NCI-H460 (cell line): ENCODE results near the gene SLC12A7. TPM values are rescaled to one million over a fixed set of nuclear protein-coding genes. Genes with fewer than 3 reads are reported as not detected.
"Not testable (repeated sequence)": the region's sequence is repeated elsewhere in the genome, so short reads cannot be mapped to it uniquely, and the experiment has no call there.

ENCODE experiments used
- DNase-seq: peaks from one replicate; pipeline ENCODE4 v3.0.0-alpha.2; 2016; ENCODE audit warnings: low read depth; ENCODE audit errors: extremely low read depth
- polyA plus RNA-seq: library from polyadenylated mRNA; depleted of rRNA; stranded (reverse); fragments of >200 nt; gene quantifications from 2 replicates; pipeline ENCODE4 v1.2.3, GENCODE V29; 2014; cell fraction: nucleus; rRNA removed
- total RNA-seq: library from RNA; depleted of rRNA; stranded (reverse); fragments of >200 nt; shearing (Covaris generic); gene quantifications from 2 replicates; pipeline ENCODE4 v1.2.3, GENCODE V29; 2014; rRNA removed

SLC12A7 gene
- total RNA-seq, result 7.2 and 9.0 TPM in 2 replicates
- polyA plus RNA-seq, result 23.0 and 23.3 TPM in 2 replicates

DNA sequence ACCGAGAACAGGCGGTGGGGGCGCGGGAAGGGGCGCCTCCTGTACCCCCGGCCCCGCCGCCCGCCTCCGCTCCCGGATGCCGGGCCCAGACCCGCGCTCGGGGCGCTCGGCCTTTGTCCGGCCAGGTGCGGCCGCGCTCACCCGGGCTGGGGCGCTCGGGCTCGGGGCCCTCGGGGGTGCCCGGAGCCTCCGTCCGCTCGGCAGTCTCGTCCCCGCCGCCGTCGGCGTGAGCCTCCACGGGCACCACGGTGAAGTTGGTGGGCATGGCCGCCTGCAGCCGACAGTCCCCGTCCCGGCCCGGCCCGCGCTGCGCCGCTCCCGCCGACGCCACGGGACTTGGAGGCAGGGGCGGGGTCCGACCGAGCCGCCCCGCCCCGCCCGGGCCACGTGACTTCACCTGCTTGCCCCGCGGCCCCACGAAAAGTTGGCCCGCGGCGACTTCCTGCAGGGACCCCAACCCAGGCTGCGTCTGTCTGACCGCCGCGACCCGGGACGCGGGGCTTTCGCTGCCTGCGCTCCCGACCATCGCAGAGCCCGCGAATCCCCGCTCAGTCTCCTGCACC lies at the start of gene SLC12A7:
SLC12A7 (minus strand) TSS at position 337 of the 563 bp plus-strand sequence; CDS start at position 265, 72 bp downstream.
- DNase-seq, result peak; percentile 18

DNA sequence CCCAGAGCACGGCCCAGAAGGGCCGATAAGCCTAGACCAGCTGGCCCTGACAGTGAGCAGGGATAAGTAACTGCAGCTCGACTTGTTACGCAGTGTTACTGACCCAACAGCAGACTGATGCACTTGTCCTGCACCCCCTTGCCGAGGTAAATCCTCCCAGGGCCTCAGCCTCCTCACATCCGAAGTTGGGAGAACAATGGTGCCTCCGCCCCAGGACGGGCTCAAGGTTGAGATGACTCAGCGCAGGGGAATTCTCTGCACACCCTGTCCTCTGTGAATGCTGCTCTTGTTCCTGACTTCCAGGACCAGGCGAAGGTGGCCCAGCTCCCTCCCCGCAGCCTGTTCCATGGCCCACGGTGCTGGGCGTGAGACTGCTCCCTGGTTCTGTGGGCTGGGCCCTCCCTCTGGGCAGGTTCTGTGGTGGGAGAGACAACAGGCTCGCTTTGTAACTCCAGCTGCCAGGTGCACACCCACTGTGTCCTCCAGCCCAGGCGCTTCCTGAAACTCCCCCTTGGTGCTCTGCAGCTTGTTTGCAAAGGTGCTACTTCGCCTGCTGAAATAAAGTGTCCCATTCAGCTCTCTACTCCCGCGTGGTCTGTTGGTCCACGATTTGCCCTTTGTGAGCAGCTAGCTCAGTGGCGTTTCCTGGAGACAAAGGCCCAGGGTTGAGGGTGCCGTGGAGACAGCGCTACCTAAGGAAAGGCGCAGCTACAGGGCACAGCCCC lies 49.4 kb upstream of the SLC12A7 start:
- no peak for DNase-seq

DNA sequence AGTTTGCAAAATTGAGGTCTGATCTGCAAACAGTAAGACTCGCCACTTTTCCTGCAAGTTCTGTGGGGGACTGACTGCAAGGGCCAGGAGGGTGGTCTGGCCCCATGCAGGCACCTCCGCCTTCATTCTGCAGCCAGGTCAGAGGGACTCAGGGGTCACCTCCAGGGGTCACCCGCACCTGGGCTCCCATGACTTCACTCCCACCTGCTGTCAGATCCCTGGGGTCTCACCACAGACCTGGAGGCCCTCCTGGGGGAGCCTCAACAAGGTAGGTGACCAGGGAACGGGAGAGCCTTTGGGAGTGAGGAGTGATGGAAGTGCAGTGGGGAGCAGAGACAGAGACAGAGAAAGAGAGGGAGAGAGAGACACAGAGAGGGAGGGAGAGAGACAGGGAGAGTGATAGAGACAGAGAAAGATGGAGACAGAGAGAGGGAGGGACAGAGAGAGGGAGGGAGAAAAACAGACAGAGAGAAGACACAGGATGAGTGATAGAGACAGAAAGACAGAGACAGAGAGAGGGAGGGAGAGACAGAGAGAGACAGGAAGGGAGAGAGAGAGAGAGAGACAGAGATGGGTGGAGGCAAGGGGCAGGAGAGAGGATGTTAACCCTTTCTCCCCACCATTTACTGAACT lies 48.0 kb upstream of the SLC12A7 start:
- DNase-seq, result no peak

DNA sequence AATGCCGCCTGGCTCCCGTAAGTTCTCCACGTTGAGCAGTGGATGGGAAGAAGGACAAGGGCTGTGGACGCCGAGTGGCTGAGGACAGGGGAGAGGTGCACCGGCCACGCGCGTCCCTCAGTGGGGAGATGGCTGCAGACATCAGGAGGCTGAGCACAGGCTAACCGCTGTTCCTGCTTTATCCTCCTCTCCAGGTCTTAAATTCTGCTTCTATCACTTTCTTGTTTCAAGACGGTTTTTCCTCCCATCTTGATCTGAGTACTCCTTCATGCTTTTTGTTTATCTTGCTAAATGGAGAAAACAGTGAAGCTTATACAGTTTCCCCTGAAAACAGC lies 47.4 kb upstream of the SLC12A7 start:
- no peak for DNase-seq

DNA sequence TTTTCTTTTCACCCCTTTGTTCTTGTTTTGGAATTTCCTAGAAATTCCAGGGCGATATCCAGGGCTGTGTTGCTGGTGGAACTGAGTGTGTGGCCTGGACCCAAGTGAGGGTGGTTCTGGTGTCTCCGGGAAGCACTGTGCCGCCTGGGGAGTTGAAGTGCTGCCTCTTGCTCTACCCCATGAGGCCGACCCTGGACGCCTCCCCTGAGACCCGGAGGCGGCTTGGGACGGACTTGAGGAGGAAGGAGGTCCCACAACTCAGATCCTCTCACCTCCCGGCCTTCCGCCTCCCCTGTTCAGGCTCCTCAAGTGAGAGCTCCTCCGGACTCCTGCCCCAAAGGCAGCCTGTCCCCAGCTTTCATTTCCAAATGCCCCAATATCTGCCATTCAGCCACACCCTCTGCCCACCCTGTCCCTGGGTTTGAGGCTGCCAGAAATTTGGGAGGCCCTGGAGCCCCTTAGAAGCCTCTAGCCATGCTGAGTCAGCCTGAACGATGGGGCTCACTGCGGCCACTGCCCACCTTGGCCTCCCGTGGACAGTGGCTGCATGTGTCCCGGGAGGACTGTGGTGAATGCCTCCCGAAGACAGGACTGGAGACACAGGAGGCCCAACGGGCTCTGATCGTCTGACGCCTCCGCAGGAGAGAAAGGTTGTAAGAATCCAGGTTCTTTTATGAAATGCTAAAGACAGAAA lies 46.9 kb upstream of the SLC12A7 start:
- DNase-seq, result no peak

DNA sequence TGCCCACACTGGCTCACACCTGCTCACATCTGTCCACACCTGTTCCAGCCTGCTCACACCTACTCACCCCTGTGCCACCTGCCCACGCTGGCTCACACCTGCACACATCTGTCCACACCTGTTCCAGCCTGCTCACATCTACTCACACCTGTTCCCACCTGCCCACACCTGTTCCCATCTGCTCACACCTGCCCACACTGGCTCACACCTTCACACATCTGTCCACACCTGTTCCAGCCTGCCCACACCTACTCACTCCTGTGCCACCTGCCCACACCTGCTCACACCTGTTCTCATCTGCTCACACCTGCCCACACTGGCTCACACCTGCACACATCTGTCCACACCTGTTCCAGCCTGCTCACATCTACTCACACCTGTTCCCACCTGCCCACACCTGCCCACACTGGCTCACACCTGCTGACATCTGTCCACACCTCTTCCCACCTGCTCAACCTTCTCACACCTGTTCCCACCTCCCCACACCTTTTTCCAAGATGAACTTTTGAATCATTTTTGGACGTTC lies 45.7 kb upstream of the SLC12A7 start:
- not testable (repeated sequence) for DNase-seq

DNA sequence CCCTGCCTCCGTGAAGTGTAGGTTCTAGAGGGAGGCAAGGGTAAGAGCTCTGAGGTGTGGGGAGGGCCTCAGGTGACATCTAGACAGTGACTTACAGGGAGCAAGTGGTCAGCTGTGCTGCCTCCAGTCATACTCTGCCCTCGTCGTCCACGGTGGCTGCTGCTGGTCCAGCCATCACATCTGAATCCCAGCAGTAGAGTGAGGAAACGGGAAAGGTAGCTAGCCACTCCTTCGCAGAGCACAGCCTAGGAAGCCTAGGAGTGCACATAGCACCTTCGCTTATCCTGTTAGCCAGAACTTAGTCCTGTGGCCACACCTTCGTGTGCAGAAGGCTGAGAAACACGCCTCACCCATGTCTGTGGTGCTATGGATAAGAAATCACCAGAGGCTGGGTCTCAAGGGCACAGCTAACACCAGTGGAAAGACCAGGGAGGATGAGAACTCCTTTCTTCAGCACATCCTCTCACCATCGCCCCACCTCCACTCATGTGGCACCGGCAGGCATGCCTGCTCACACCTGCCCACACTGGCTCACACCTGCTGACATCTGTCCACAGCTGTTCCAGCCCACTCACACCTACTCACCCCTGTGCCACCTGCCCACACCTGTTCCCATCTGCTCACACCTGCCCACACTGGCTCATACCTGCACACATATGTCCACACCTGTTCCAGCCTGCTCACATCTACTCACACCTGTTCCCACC lies 45.0 kb upstream of the SLC12A7 start:
- DNase-seq, result no peak

DNA sequence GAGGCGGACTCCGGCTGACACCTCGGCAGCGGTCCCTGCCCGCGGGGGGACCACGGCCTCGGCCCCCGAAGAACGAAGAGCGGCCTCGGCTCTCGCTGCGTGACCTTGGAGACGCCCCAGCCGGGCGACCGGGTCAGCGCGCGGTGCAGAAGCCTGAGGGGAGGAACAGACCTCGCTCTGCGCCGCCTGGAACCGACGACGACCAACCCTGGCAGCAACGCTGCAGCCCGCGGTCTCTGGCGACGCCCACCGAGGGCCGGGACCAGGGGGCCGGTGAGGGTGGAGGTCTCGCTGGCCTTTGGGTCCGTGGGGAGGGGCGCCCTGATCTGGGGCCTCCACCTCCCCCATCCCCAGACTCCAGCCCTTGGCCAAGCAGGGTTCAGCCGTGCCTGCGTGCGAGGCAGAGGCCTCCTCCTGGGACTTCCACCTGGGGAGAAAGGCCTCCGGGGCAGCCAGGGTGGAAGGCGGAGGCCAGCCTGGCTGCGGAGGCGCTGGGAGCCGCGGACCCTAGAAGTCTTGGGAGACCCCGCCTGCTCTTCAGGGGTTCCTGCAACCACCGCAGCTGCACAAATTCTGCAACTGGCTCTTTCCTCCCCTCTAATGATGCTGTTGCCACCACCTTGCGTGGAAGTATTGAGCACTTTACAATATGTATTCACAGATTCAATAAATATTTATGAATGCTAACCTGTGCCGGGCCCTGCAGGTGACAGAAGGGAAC lies 44.3 kb upstream of the SLC12A7 start:
- no peak for DNase-seq

DNA sequence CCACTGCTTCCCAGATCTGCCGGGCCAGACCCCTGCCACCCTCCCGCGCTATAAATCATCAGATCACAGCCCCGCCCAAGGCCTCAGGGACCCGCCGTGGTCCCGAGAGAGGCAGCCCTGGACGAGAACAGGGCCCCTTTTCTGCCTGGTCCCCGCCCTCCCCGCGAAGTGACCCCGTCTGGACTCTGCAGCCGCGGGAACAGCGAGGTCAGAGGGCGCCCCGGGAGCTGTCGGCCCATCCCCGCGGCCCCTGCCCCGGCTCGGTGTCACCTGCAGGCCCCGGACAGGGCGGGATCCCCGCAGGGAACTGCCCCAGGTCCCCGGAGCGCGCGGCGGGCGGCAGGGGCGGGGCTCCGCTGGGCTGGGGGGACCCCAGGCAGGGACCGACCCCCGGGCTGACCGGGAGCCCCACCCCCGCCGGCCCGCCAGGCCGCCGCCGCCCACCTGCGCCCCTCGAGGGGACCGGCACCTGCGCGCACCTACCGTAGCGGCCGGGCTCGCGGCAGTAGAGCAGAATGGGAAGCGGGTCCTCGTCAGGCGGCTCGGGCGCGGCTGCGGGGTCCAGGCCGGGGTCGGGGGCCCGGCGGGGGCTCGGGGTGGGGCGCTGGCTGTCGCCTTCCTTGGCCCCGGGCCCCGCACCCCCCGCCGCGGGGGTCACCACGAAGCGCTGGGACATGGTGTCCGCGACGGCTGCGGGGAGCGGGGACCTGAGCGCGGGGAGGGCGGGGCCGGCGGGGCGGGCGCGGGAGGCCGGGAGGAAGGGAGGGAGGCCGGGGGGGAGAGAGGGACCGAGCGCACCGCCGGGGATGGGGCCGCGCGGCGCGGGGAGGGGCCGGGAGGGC lies 43.5 kb upstream of the SLC12A7 start:
- no peak for DNase-seq

DNA sequence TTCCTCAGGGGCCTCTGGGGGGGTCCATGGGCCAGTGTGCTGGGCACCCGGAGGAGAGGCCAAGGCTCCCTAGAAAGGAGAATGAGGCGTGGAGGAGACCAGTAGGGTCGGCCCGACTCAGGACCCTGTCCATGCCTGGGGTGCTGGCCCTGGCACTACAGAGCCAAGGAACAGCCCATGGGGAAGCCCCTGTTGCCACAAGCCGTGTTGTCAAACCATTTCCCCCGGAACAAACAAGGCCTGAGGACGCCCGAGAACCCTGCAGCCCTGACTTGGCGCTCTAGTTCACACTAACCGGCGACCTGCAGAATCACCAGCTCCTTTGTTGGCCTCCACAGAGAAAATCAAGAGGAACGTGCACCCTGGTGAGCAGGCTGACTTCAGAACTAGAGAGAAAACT lies 41.6 kb upstream of the SLC12A7 start:
- DNase-seq, result no peak

DNA sequence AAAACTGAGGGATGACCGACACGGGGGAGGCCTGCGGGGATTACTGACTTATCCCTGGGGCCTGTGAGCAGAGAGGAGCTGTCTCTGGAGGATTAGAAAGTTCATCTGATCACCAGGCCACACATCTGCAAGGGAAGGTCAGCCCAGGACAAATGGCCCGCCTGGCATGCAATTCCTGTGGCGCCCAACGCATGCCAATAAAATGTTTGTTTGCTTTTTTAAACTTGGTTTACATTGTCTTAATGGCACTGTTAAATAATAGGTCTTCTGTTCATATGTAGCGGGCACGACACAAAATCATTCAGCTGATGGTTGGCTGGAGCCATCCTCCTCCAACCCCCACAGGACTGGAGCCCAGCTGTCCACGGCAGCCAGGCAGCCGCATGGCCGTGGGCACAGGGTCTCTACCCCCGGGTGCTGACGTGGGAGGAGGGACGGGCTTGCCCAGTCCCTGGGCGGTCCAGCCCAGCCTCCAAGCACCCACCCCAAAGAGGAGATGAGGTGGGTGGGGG lies 41.0 kb upstream of the SLC12A7 start:
- DNase-seq, result no peak

DNA sequence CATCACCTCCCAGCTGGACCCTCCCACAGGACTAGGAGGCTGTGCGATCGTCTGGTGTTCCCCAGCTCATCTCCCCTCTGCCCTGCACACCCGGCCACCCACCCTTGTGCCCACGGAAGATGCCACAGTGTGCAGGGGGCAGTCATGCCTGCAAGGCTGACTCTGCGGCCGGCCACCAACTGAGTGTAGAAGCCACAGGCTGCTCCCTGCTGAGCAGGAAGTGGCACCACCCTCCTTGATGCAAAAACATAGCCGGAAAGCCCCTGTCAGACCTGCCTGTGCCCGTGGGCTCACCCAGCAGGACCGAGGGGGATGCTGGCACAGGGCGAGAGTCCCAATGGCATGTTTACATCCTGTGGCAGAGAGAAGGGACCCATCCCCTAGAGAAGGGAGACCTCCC lies 40.3 kb upstream of the SLC12A7 start:
- DNase-seq, result no peak

DNA sequence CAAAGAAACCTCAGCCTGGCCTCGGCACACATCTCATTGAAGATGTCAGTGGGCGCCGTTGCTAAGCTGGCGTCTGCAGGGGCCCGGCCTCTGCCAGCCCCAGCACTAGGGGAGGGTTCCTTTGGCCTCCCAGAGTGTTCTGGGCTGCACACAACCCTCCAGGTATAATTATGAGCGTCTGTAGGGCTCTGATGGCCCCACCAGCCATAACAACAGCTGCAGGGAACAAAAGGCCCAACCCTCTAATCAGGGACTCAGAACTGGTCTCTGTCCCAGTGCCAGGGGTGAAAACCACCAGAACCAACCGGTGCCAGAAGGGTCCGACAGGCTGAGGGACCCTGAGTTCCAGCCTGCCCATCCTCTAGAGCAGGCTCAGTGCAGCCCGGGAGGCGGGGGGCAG lies 39.5 kb upstream of the SLC12A7 start:
- DNase-seq, result no peak

DNA sequence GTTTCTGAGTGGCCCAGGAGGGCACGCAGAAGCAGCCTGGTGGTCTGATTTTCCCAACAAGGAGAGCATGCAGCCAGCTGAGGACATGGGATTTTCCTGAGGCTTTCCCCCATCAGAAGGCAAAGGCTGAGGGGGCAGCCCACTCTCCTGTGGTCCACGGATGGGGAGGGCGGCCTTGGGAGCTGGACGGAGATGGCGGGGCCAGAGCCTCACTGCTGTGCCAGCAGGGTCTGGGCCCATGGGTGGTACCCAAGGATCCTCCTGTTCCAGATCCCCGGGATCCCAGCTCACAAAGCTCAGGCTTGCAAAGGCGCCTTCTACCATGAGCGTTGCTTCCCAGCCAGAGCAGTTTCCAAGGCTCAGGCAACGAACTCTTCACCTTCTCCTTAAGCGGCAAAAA lies 39.0 kb upstream of the SLC12A7 start:
- DNase-seq, result no peak

DNA sequence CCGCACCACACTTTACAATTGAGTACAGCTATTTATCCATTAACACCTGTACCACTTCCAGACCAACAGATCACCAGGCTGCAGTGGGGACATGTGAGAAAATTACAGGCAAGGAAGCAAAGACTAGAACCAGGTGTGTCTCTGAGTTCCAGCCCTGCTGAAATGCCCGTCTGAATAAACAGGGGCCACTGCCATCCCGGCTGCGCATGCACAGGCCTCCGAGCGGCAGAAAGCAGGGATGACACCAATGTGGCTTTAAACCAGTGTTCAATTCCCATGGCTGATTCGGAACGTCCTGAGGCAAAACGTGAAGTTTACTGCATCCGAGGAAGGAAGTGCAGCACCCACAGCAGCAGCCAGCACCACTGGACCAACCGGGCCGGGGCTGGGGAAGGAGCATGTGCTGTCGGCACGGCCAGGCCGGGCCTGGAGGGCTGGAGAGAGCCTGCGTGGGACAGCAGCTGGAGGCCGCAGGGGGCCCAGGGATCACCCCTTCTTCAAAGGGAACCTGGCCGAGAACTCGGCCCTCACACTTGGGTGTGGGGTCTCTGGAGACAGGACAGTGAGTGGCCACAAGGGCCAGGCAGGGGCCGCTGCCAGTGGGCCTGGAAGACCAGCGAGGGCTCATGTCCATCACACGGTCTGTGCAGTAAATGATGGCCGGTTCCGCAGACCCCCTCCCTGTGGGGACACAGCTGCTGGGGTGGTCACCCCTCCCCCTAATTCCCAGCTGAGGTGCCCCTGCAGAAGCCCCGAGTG lies 33.0 kb upstream of the SLC12A7 start:
- no peak for DNase-seq

DNA sequence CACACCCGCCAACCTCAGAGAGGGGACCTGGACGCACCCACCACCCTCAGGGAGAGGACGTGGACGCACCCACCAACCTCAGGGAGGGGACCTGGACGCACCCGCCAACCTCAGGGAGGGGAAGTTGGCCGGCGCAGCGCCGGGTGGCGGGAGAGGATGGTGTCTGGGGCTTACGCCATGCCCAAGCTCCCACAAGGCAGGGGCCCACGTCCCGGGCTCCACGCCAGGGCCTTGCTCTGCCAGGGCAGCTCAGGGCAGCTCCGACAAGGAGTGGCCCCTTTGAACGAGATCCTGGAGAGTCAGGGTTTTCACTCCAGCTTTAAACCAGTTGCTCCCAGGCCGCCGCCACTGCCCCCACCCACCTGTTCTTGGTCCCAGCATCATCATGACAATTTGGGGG lies 32.2 kb upstream of the SLC12A7 start:
- DNase-seq, result no peak

DNA sequence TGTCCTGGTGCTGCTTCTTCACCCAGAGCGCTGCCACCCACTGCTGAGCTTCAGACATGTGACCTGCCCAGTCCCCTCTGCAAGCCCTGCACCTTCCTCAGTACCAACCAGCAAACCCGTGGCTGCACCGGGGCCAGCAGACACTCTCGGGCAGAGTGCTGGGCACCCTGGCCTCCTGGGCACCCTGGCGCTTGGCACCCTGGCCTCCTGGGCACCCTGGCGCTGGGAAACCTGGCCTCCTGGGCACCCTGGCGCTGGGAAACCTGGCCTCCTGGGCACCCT lies 31.7 kb upstream of the SLC12A7 start:
- DNase-seq, result no peak

DNA sequence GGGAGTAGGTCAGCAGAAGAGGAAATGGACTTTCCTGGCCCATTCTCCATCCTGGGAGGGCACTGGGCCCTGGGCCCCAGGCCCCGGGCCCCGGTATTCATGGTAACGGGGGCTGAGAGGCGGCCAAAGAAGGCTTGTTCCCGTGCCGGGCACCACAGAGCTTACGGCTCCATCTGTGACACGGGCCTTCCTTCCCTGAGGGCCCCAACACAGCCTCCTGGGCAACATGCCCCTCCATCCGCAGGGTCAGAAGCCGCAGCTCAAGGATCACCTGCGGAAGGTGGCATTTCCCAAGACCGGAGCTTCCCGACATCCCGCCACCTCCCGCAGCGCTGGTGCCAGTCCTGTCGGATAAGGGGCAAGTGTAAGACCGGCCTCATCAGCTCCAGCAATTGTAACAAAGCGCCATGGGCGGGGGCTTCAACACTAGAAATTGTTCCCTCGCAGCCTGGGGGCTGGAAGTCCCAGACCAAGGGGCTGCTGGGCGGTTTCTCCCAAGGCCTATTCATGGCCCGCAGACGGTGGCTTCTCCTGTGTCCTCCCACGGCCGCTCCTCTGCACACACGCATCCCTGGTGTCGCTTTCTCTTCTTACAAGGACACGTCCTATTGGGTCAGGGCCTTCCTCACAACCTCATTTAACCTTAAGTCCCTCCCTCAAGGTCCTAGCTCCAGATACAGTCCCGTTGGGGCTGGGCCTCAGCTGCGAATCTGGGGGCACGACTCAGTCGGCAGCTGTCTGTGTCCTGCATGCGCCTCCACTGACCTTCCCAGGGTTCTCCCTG lies 31.2 kb upstream of the SLC12A7 start:
- DNase-seq, result no peak
